Adrenal gland (tissue), 5 donors: ENCODE measurements around the gene DTX1.

ENCODE experiments used
- CTCF ChIP-seq, 6 experiments: fragments of 450-650 bp in 4 of 6; fragments of 200-600 bp in 2 of 6; sonication (generic) in 1 of 6; IDR thresholded peaks; 1 replicate in 5 of 6; 2 replicates in 1 of 6; pipeline versions ENCODE4 v1.5.1 to v1.8.0; 2016 to 2021; ENCODE audit warnings: antibody characterized with exemption in 6 of 6, mild to moderate bottlenecking in 2 of 6, moderate library complexity in 1 of 6
- POLR2A ChIP-seq, 2 donors: fragments of 450-650 bp; IDR thresholded peaks; one replicate each; pipeline ENCODE4 v1.6.1; 2017; ENCODE audit warnings: antibody characterized with exemption in 2 of 2, mild to moderate bottlenecking in 2 of 2, moderate library complexity in 1 of 2
- donor health status: DM: no; HTN: no; CAD: no.

DNA sequence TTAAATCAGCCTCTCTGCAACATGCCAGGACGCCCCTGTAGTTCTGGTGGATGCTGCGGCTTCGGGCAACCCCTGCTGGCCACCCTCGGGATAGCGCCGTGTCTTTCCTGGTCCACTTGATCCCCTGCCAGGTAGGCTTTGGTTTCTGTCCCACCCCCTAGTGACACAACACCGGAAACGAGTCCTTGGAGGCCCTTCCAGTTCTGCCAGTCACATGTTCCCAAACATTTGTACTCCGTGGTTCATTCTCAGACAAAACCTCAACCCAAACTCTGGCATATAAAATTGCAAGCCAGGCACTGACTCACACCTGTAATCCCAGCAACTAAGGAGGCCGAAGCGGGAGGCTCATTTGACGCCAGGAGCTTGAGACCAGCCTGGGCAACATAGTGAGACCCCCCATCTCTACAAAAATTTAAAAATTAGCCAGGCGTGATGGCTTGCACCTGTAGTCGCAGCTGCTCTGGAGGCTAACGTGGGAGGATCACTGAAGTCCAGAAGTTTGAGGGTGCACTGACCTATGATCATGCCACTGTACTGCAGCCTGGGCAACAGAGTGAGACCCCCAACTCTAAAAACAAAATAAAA lies 42.0 kb downstream of the DTX1 start:
- TF ChIP-seq CTCF (IDR thresholded peaks at IDR 0.05) = peak; percentile 84 to 96 (median 93)
- TF ChIP-seq POLR2A (IDR thresholded peaks at IDR 0.05) = no peak
